ENCODE results near the gene ABR.

Gene ABR

DNA sequence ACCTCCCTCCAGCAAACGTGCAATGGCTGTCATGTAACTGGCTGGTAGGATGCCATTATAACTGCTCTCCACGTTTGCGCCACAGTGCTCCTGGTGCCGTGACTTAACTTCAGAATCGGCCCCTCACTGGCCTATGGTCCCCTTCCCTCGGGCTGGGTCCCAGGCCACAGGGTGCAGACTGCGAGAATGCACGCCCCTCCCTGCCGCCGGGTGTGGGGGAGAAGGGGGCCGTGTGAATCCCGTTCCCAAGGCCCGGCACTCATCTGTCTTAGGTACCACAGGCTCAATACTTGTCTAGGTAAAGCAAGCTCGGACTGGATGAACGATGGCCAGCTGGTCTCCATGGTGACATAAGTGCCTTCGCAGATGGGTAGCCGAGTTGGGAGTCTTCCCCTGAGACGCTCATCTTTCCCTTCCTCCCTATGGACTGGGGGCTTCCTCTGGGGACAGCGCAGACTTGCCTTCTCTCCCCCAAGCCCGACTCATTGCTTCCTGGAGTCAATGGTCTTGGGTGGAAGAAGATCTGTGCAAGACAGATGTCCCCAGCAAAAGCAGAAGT is 145.1 kb downstream of the ABR start:
- no peak overlapping the region for H3K4me3 ChIP-seq (ENCODE audit: low read depth, low read length)
- TF ChIP-seq, protein P1, sequence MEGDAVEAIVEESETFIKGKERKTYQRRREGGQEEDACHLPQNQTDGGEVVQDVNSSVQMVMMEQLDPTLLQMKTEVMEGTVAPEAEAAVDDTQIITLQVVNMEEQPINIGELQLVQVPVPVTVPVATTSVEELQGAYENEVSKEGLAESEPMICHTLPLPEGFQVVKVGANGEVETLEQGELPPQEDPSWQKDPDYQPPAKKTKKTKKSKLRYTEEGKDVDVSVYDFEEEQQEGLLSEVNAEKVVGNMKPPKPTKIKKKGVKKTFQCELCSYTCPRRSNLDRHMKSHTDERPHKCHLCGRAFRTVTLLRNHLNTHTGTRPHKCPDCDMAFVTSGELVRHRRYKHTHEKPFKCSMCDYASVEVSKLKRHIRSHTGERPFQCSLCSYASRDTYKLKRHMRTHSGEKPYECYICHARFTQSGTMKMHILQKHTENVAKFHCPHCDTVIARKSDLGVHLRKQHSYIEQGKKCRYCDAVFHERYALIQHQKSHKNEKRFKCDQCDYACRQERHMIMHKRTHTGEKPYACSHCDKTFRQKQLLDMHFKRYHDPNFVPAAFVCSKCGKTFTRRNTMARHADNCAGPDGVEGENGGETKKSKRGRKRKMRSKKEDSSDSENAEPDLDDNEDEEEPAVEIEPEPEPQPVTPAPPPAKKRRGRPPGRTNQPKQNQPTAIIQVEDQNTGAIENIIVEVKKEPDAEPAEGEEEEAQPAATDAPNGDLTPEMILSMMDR (IDR thresholded peaks at IDR 0.05; ENCODE audit: borderline replicate concordance, insufficient read depth, low read depth, low read length): no peak

GRCh38 chr17:1033503-1033902 is 146.3 kb downstream of the ABR start:
- TF ChIP-seq, protein P1 (IDR thresholded peaks at IDR 0.05; ENCODE audit: borderline replicate concordance, insufficient read depth, low read depth, low read length): no peak
- no peak overlapping the region for H3K4me3 ChIP-seq (ENCODE audit: low read depth, low read length)

- no peak overlapping the region for H3K4me3 ChIP-seq (ENCODE audit: low read depth, low read length)
- TF ChIP-seq, protein P1 (IDR thresholded peaks at IDR 0.05; ENCODE audit: borderline replicate concordance, insufficient read depth, low read depth, low read length): no peak
Observed at GRCh38 chr17:1032391-1032790, 147.4 kb downstream of the ABR start.

DNA sequence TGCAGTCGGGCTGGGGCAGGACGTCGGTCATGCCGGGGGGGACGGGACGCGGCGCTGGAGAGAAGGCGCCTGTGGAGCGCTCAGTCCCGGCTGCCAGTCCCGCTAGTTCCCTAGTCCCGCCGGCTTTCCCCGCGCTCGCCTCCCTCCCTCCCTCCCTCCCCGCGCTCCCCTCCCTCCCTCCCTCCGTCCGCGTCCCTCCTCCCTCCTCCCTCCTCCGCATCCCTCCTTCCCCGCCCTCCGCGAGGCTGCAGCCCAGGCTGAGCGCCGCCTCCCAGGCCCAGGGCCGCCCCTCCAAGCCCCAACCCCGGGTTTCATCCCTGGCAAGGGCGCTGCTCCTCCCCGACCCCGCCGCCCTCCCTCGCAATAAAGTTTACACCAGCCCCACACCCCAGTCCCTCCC is 148.1 kb downstream of the ABR start:
- TF ChIP-seq, protein P1 (IDR thresholded peaks at IDR 0.05; ENCODE audit: borderline replicate concordance, insufficient read depth, low read depth, low read length): no peak
- no peak overlapping the region for H3K4me3 ChIP-seq (ENCODE audit: low read depth, low read length)

- no peak overlapping the region for H3K4me3 ChIP-seq (ENCODE audit: low read depth, low read length)
- TF ChIP-seq, protein P1 (IDR thresholded peaks at IDR 0.05; ENCODE audit: borderline replicate concordance, insufficient read depth, low read depth, low read length): no peak
Observed at GRCh38 chr17:1030684-1031532, 148.9 kb downstream of the ABR start.

DNA sequence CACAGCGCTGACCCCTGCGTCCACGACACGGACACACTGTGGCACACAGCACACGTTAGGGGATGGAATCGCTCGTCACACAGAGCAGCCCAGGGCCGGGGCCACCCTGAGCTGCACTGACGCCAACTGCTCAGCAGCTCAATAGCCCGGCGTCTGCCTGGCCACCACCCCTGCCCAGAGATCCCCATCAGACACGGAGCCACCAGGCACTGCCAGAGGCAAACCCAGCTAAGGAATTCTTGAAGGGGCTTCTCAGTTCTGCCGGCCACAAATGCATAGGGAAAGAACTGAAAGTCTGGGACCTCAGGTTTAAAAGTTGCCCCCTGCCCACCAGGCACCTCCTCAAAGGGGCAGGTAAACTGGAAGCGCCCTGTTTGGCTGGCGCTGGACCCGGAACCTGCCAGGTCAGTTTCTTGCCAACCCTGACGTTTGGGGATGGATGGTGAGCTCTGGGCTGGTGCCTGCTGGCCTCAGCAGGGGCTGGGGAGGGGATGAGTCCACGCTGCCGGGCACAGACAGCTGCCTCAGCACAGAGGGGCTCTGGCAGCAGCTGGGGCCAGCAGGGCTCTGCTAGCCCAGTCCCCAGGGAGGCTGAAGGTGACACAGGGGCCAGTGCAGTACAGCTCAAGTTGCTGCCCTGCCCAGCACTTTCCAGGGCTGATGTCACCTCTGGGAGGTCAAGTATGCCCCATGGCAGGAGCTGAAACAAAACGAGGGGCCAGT is 149.7 kb downstream of the ABR start:
- H3K4me3 ChIP-seq (ENCODE audit: low read depth, low read length): no peak overlapping the region
- TF ChIP-seq, protein P1 (IDR thresholded peaks at IDR 0.05; ENCODE audit: borderline replicate concordance, insufficient read depth, low read depth, low read length): no peak

Measured in GM12875 (cell line).